Astrocyte (in vitro differentiated cells and primary cell): ENCODE measurements around the gene PRKCA.

Experiments used
- EZH2 ChIP-seq: IDR thresholded peaks from 2 replicates; pipeline ENCODE4 v1.6.1; 2012; ENCODE audit warnings: mild to moderate bottlenecking, low read length, inconsistent platforms; ENCODE audit not compliant: insufficient read depth
- TF ChIP-seq, protein P1 (sequence below): IDR thresholded peaks from 2 replicates; pipeline ENCODE4 v1.5.1; 2011; ENCODE audit warnings: low read depth, mild to moderate bottlenecking, inconsistent platforms, low read length, moderate library complexity; ENCODE audit not compliant: insufficient read depth

DNA sequence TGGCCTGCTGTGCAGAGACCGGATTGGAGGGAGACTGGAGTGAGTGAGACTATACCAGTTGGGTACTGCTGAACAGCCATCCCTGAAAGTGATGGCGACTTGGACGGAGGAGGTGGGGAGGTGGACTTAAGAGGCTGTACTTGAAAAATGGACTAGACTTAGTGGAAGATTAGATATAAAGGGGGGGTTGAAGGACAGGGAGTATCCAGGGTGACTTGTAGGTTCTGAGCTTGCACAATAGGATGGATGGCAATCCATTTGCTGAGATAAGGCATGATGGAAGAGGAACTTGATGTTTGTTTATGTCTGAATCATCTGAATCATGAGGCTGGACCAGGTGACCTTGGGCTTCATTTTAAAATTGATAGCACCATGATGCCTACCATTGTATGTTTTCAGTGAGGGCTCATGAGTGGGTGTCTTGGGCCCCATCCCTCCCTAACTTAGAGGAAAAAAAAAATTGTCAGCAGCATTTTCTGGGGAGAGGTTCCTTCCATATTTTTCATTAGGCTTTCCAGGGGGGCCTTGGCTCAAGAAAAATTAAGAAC lies 41.2 kb downstream of the PRKCA start:
- TF ChIP-seq, protein P1, sequence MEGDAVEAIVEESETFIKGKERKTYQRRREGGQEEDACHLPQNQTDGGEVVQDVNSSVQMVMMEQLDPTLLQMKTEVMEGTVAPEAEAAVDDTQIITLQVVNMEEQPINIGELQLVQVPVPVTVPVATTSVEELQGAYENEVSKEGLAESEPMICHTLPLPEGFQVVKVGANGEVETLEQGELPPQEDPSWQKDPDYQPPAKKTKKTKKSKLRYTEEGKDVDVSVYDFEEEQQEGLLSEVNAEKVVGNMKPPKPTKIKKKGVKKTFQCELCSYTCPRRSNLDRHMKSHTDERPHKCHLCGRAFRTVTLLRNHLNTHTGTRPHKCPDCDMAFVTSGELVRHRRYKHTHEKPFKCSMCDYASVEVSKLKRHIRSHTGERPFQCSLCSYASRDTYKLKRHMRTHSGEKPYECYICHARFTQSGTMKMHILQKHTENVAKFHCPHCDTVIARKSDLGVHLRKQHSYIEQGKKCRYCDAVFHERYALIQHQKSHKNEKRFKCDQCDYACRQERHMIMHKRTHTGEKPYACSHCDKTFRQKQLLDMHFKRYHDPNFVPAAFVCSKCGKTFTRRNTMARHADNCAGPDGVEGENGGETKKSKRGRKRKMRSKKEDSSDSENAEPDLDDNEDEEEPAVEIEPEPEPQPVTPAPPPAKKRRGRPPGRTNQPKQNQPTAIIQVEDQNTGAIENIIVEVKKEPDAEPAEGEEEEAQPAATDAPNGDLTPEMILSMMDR = no peak
- no peak for TF ChIP-seq EZH2
